OCI-LY3 (cell line): ENCODE results near the gene CLDN1.
A peak's percentile ranks its signal among the peaks of the same experiment; 100 is the strongest.

Source experiments
- H2AFZ ChIP-seq: fragments of 200-600, 300-600 bp; shearing (Covaris generic); 2 replicates; pipeline ENCODE4 v1.6.0; 2014; ENCODE audit warnings: antibody characterized with exemption, low read depth, low read length
- H3K27ac ChIP-seq: fragments of 200-600, 300-600 bp; sonication (generic); 2 replicates; pipeline ENCODE4 v1.5.1; 2014; ENCODE audit warnings: mild to moderate bottlenecking, low read length, moderate library complexity, mixed read lengths
- H3K27me3 ChIP-seq: fragments of 200-600, 300-600 bp; sonication (generic); 2 replicates; pipeline ENCODE4 v1.6.1; 2014; ENCODE audit warnings: low read depth, low read length, mixed read lengths
- H3K36me3 ChIP-seq: fragments of 200-600, 300-600 bp; sonication (generic); replicated peaks from 2 replicates; pipeline ENCODE3; 2014; ENCODE audit warnings: low read depth, low read length, mixed read lengths
- H3K4me1 ChIP-seq: fragments of 300-600, 200-600 bp; sonication (generic); 2 replicates; pipeline ENCODE4 v1.6.1; 2014; ENCODE audit warnings: low read length, mixed read lengths
- H3K4me2 ChIP-seq: fragments of 200-600, 300-600 bp; sonication (generic); 2 replicates; pipeline ENCODE4 v1.6.1; 2014; ENCODE audit warnings: low read length, mixed read lengths
- H3K4me3 ChIP-seq: fragments of 300-600, 200-600 bp; sonication (generic); 2 replicates; pipeline ENCODE4 v1.5.1; 2014; ENCODE audit warnings: antibody characterized with exemption, mild to moderate bottlenecking, low read length, moderate library complexity
- H3K79me2 ChIP-seq: fragments of 300-600, 200-600 bp; shearing (Covaris generic); 2 replicates; pipeline ENCODE4 v1.6.1; 2014; ENCODE audit warnings: mild to moderate bottlenecking, low read length, mixed read lengths
- H3K9ac ChIP-seq: fragments of 300-600, 200-600 bp; shearing (Covaris generic); 2 replicates; pipeline ENCODE4 v1.6.0; 2014; ENCODE audit warnings: mild to moderate bottlenecking, low read length, moderate library complexity
- H3K9me3 ChIP-seq: fragments of 200-600, 300-600 bp; shearing (Covaris generic); 2 replicates; pipeline ENCODE4 v1.6.1; 2014; ENCODE audit warnings: low read length, mixed read lengths; ENCODE audit not compliant: insufficient read depth
- H4K20me1 ChIP-seq: fragments of 200-600, 300-600 bp; sonication (generic); 2 replicates; pipeline ENCODE4 v1.6.1; 2016; ENCODE audit warnings: low read length, mixed read lengths; ENCODE audit not compliant: insufficient read depth
- EZH2phosphoT487 ChIP-seq: fragments of 200-600 bp; shearing (Covaris generic); IDR thresholded peaks from 2 replicates; pipeline ENCODE4 v1.6.1; 2018; ENCODE audit warnings: antibody characterized with exemption, mixed run types, low read depth
- TF ChIP-seq, protein P1 (sequence below): fragments of 200-600, 300-600 bp; sonication (generic); IDR thresholded peaks from 2 replicates; pipeline ENCODE4 v1.5.1; 2014; ENCODE audit warnings: antibody characterized with exemption, low read length, low read depth

Gene CLDN1

GRCh38 chr3:190306026-190306425, 16.2 kb downstream of the CLDN1 start:
- H3K4me1 ChIP-seq: peaks cover 7% of the 10 kb centered on the region; the same call in 1 of the 2 replicates
- no peak overlapping the region for H3K4me3 ChIP-seq
- H4K20me1 ChIP-seq: no peaks in the 10 kb centered on the region
- no peak overlapping the region for H3K9ac ChIP-seq
- H3K9me3 ChIP-seq: no peaks in the 10 kb centered on the region
- H3K27ac ChIP-seq: no peak overlapping the region
- H3K36me3 ChIP-seq: no peaks in the 10 kb centered on the region
- no peak overlapping the region for H3K4me2 ChIP-seq
- no peaks in the 10 kb centered on the region for H3K79me2 ChIP-seq
- no peak overlapping the region for H2AFZ ChIP-seq
- no peak for TF ChIP-seq EZH2phosphoT487
- TF ChIP-seq, protein P1, sequence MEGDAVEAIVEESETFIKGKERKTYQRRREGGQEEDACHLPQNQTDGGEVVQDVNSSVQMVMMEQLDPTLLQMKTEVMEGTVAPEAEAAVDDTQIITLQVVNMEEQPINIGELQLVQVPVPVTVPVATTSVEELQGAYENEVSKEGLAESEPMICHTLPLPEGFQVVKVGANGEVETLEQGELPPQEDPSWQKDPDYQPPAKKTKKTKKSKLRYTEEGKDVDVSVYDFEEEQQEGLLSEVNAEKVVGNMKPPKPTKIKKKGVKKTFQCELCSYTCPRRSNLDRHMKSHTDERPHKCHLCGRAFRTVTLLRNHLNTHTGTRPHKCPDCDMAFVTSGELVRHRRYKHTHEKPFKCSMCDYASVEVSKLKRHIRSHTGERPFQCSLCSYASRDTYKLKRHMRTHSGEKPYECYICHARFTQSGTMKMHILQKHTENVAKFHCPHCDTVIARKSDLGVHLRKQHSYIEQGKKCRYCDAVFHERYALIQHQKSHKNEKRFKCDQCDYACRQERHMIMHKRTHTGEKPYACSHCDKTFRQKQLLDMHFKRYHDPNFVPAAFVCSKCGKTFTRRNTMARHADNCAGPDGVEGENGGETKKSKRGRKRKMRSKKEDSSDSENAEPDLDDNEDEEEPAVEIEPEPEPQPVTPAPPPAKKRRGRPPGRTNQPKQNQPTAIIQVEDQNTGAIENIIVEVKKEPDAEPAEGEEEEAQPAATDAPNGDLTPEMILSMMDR: no peak
- no peaks in the 10 kb centered on the region for H3K27me3 ChIP-seq

DNA sequence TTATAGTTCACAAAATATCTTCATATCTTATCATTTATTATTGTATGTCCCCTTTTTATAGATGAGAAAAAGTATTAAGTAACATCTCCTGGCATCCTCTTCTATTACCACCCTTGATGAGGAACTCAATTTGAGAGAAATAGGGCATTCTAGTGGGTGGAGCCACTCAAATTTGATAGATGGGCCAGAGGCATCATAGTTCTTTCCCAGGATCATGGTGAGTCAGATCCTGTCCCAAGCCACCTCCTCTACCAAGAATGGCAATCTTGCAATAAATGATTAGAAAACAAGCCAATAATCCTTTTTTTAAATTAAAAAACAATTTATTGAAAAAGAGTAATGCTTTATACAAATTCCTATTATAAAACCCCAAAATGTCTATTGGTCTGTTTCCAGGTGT, 16.8 kb downstream of the CLDN1 start:
- H3K9me3 ChIP-seq: no peaks in the 10 kb centered on the region
- H3K36me3 ChIP-seq: no peaks in the 10 kb centered on the region
- H4K20me1 ChIP-seq: no peaks in the 10 kb centered on the region
- H3K4me1 ChIP-seq: peaks cover 7% of the 10 kb centered on the region; the same call in 1 of the 2 replicates
- H3K4me2 ChIP-seq: no peak overlapping the region
- TF ChIP-seq, protein P1: no peak
- no peak for TF ChIP-seq EZH2phosphoT487
- H3K27ac ChIP-seq: no peak overlapping the region
- H3K4me3 ChIP-seq: no peak overlapping the region
- no peak overlapping the region for H2AFZ ChIP-seq
- H3K9ac ChIP-seq: no peak overlapping the region
- no peaks in the 10 kb centered on the region for H3K27me3 ChIP-seq
- no peaks in the 10 kb centered on the region for H3K79me2 ChIP-seq

DNA sequence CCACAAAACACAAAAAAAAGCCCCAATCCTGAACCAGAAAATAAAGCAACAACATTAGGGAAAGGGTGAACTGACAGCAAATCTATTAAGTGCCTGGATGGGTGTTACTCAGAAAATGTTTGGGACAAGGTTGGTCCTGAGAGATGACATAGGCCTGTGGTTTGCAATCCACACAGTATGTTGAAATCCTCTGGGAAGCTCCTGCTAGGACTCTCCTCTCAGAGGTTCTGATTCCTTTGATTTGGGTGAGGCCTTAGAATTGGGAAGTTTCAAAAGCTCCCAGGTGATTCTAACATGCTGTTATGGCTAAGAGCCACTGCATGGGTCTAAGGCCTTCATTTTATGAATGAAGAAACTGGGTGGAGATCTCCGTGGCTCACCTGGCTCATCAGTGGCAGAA, 18.4 kb downstream of the CLDN1 start:
- TF ChIP-seq EZH2phosphoT487: no peak
- TF ChIP-seq, protein P1: no peak
- H3K4me1 ChIP-seq: peaks cover 7% of the 10 kb centered on the region; the same call in 1 of the 2 replicates
- H3K36me3 ChIP-seq: no peaks in the 10 kb centered on the region
- no peaks in the 10 kb centered on the region for H4K20me1 ChIP-seq
- H3K9ac ChIP-seq: no peak overlapping the region
- no peak overlapping the region for H3K27ac ChIP-seq
- no peak overlapping the region for H2AFZ ChIP-seq
- no peak overlapping the region for H3K4me3 ChIP-seq
- H3K4me2 ChIP-seq: no peak overlapping the region
- no peaks in the 10 kb centered on the region for H3K27me3 ChIP-seq
- no peaks in the 10 kb centered on the region for H3K9me3 ChIP-seq
- H3K79me2 ChIP-seq: no peaks in the 10 kb centered on the region

DNA sequence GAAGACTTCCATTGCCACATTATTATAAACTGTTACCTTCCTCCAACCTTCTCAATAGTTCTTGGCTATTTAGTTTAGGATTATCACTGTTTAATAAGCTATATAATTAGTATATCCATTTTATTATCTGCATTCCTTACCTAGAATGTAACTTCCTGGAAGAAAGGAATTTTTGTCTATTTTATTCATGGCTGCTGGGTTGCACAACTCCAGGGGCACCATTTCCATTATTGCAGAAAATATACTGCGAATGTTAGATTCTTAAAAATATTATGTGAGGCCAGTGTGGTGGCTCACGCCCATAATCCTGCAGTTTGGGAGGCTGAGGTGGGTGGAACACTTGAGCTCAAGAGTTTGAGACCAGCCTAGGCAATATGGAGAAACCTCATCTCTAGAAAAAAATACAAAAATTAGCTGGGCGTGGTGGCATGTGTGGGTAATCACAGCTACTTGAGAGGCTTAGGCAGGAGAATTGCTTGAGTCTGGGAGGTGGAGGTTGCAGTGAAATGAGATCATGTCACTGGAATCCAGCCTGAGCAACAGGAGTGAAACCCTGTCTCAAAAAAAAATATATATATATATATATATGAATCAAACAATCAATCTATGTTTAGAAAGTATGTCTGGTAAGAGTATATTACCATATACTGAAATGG, 19.9 kb downstream of the CLDN1 start:
- H3K27me3 ChIP-seq: no peaks in the 10 kb centered on the region
- no peaks in the 10 kb centered on the region for H3K79me2 ChIP-seq
- H3K4me3 ChIP-seq: no peak overlapping the region
- H3K4me1 ChIP-seq: peaks cover 7% of the 10 kb centered on the region; the same call in 1 of the 2 replicates
- no peaks in the 10 kb centered on the region for H3K36me3 ChIP-seq
- H3K9ac ChIP-seq: no peak overlapping the region
- TF ChIP-seq, protein P1: no peak
- TF ChIP-seq EZH2phosphoT487: no peak
- no peak overlapping the region for H3K27ac ChIP-seq
- no peaks in the 10 kb centered on the region for H3K9me3 ChIP-seq
- peak overlapping the region; percentile 84; the same call in 1 of the 2 replicates for H2AFZ ChIP-seq
- H4K20me1 ChIP-seq: no peaks in the 10 kb centered on the region
- H3K4me2 ChIP-seq: peak overlapping the region; percentile 60; the same call in 1 of the 2 replicates
